HG02759 (cell line): ENCODE data around the gene SDS.

ENCODE experiments used
- ATAC-seq: cut with Tn5 transposase; IDR thresholded peaks from one replicate; pipeline ENCODE4 v1.9.1; 2021; ENCODE audit warnings: mild to moderate bottlenecking, moderate library complexity; ENCODE audit not compliant: unreplicated experiment

Gene SDS

GRCh38 chr12:113401066-113402000 is 2.4 kb downstream of the SDS start:
- no peak for ATAC-seq

GRCh38 chr12:113400362-113400761 is 3.3 kb downstream of the SDS start:
- no peak for ATAC-seq

DNA sequence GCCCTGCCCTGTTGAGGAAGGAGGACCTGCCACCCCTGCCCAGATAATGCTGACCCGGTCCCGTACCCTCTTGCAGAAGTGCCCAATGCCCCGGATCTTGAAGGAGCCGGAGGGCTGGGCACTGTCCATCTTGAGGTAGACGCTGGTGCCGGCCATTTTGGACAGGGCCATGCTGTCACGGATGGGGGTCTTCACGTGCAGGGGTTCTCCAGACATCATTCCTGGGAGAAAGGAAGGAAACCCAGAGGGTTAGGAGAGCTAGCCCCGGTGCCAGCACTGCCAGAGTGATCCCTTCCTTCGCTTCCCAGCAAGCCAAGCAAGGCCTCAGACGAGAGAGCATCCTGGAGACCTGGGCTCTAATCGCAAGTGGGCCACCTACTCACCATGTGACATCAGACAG is 4.2 kb downstream of the SDS start:
- ATAC-seq: no peak

DNA sequence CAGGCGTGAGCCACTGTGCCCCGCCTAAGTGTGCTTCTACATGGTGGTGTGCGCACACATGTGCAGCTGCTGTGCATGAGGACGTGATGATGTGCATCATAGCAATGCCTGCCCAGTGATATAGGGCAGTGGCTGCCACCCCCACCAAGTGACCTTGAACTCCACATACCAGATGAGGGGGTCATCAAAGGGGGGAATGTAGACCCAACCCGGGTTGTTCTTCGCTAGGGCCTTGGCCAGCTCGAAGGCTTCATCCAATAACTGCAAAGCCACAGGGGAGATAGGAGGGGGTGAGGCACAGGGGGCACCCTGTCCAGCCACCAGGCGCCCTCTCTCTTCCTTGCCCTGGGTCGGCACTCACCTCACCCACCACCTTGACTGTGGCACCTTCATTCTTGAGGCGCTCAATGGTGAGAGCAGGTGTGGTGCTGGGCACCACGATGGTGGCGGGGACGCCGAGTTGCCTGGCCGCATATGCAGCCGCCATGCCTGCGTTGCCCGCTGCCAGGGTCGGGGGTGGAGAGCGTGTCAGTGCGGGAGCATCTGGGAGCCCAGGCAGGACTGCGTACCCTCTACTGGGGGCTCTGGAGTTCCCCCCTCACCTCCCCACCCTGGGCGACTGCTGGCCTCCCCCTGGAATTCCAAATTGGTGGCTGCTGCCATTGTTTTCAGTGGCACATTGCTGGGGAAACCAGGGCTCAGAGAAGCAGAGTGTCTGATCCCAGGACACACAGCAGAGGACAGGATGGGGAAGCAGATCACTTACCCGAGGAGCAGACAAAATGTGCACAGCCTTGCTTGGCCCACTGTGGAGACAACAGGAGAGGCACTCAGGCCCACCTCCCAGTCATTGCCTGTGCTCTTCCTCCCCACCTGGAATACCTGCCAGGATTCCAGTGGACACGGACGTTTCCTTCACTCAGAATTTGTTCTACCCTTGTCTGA is 5.1 kb downstream of the SDS start:
- ATAC-seq: no peak

DNA sequence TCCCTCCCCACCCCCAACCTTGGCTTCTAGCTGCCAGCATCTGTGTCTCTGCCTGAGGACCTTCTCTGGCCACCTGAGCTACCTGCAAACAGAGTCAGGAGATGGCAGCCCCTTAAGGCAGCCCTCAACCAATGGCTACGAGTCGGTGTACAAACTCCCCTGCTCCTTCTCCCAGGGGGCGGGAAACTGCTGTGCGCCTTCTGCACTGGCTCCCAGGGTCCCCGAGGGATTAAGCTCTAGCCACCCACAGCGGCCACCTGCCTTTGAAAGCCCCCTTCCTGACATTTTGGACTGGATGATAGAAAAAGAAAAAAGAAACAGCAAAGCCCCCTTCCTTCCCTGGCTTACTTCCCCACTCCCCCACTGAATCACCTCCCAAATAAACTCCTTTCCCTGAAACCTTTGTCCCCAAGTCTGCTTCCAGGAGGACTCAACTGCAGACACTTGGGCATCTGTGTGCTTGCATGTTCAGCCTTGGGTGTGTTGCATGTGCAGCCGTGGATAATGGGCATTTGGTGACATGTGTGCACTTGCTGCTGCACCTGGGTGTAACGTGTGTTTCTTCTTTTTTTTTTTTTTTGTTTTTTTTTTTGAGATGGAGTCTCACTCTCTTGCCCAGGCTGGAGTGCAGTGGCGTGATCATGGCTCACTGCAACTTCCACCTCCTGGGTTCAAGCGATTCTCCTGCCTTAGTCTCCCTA is 6.0 kb downstream of the SDS start:
- ATAC-seq: no peak

GRCh38 chr12:113396828-113397496 is 6.7 kb downstream of the SDS start:
- no peak for ATAC-seq

DNA sequence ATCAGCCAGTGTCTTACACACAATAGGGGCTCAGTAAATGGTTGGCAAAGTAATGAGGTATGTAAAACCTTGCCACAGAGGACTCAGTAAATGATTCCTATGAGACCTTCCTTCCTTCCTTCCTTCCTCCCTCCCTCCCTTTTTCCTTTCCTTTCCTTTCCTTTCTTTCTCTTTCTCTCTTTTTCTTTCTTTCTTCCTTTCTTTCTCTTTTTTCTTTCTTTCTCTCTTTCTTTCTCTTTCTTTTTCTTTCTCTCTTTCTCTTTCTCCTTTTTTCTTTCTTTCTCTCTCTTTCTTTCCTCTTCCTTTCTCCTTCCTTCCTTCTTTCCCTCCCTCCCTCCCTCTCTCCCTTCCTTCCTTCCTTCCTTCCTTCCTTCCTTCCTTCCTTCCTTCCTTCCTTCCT is 7.5 kb downstream of the SDS start:
- ATAC-seq: no peak

GRCh38 chr12:113395119-113395518 is 8.6 kb downstream of the SDS start:
- no peak for ATAC-seq

GRCh38 chr12:113393749-113394148 is 9.9 kb downstream of the SDS start:
- ATAC-seq: no peak

DNA sequence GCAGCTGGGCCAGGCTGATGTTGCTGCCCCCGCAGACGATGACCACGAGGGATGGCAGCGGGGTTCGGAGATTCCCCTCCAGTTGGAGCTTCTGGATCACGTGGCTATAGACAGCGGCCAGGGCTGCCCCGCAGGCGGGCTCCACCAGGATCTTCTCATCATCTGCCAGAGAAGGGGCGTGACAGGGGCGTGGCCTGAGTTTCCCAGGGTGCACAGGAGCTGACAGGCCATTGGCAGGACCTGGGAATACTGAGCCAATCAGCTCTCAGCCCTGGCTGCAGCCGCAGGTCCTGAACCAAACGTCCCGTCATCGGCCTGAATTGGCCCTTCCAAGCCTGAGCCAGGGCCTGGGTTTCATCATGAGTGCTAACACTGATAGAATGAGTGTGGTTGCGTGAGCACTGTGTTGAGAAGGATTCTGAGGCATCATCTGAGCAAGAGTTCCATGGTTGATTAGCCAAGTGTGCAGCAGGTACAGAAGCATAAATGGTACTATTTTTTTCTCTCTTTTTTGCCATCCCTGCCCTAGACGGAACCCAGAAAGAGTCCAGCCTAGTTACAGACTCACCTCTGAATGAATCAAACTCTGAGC is 10.6 kb downstream of the SDS start:
- ATAC-seq: no peak

DNA sequence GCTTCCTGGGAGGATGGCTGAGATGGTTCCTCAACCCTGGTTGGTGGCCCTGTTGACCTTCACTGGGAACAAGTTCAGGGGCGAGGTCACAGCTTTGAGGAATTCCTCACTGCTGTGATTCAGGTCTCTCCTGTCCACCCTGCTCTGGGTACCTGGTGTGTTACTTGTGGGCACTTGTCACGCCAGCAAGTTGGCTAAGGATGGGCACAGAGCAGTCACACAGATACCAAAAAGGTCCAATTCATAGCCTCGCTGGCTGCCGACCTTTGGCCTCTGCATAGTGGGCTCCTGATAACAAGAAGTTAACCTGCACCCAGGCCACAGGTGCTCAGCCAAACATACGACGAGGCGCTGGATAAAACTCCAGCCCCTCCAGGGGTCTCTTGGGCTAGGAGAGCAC is 11.2 kb downstream of the SDS start:
- ATAC-seq: no peak

DNA sequence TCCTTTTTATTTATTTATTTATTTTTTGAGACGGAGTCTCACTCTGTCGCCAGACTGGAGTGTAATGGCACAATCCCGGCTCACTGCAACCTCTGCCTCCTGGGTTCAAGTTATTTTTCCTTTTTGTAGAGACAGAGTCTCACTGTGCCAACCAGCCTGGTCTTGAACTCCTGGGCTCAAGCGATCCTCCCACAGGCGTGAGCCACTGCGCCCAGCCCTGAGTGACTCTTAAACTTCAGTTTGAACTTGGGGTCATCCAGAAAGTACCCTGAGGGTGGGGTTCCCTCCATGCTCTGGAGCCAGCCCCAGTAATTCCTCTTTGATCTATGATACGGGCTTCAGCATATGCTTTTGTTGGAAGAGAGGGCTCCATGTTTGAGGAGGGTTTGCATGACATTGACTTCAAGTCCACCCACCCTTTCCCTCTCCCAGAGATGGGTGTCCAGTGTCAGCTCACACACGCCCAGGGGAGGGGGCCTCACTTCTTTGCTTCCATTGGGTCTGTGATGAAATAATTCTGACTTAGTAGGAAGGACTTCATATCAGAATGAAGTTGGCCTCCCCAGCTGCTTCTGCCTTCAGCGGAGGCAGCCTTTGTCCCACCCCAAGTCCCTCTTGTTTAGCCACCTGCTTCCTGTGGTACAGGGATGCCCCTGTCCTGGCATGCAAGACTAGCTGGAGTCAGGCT is 11.9 kb downstream of the SDS start:
- ATAC-seq: no peak

DNA sequence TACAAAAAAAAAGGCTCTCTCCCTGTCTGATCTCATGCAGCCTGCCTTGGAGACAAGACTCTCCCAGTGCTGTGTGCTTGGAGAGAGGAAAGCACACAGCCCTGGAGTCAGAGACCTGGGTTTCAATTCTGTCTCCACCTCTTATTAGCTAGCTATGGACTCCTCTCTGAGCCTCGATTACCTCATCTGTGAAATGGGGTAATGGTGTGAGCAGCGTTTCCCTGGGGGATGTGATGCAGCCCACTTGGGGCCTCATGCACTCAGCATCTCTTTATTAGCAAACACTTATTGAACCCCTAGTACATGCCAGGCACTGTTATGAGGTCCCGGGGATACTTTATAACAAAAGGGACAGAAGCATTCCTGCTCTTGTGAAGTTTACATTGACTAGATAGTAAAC is 12.5 kb downstream of the SDS start:
- no peak for ATAC-seq

- ATAC-seq: no peak
Measured at GRCh38 chr12:113390064-113391043, 13.3 kb downstream of the SDS start.

GRCh38 chr12:113388351-113388750 is 15.3 kb downstream of the SDS start:
- no peak for ATAC-seq

GRCh38 chr12:113387631-113388030 is 16.1 kb downstream of the SDS start:
- ATAC-seq: no peak

GRCh38 chr12:113386866-113387566 is 16.7 kb downstream of the SDS start:
- ATAC-seq: no peak
